ENCODE results near the gene XXYLT1.

GRCh38 chr3:195250473-195251251 is 20.3 kb downstream of the XXYLT1 start:
- no peak for TF ChIP-seq CTCF (conservative IDR thresholded peaks at IDR 0.05; ENCODE audit: low read depth, low read length)
- TF ChIP-seq EZH2phosphoT487 (IDR thresholded peaks at IDR 0.05; ENCODE audit: borderline replicate concordance, low read length) = no peak
- TF ChIP-seq EZH2 (IDR thresholded peaks at IDR 0.05; ENCODE audit: low read length, unreplicated experiment) = no peak
